WTC11 (cell line): ENCODE measurements around the gene MCRS1. TPM values are rescaled to one million over a fixed set of nuclear protein-coding genes. Genes with fewer than 3 reads are reported as not detected.

Source experiments
- ATF1 ChIP-seq: sonication (generic); formaldehyde crosslinking; IDR thresholded peaks from 2 replicates; pipeline ENCODE4 v1.8.1; 2023; ENCODE audit warnings: mild to moderate bottlenecking, moderate library complexity, missing genetic modification reagents
- ELF4 ChIP-seq: sonication (generic); formaldehyde crosslinking; IDR thresholded peaks from 2 replicates; pipeline ENCODE4 v1.8.1; 2022; ENCODE audit warnings: low read depth, mild to moderate bottlenecking, moderate library complexity, missing genetic modification reagents
- ESRRA ChIP-seq: sonication (generic); formaldehyde crosslinking; IDR thresholded peaks from 2 replicates; pipeline ENCODE4 v1.8.1; 2022; ENCODE audit warnings: mild to moderate bottlenecking, missing genetic modification reagents, borderline replicate concordance
- ETV6 ChIP-seq: sonication (generic); formaldehyde crosslinking; IDR thresholded peaks from 2 replicates; pipeline ENCODE4 v1.8.1; 2022; ENCODE audit warnings: mild to moderate bottlenecking, missing genetic modification reagents
- IRF2 ChIP-seq: sonication (generic); formaldehyde crosslinking; IDR thresholded peaks from 2 replicates; pipeline ENCODE4 v1.8.0; 2022; ENCODE audit warnings: low read depth, missing genetic modification reagents, borderline replicate concordance
- KAT7 ChIP-seq: sonication (generic); formaldehyde crosslinking; IDR thresholded peaks from 2 replicates; pipeline ENCODE4 v1.8.1; 2023; ENCODE audit warnings: missing genetic modification reagents, mild to moderate bottlenecking, borderline replicate concordance
- NFATC4 ChIP-seq: fragments of 250-450 bp; sonication (Bioruptor Pico); IDR thresholded peaks from 2 replicates; pipeline ENCODE4 v1.9.0; 2021; ENCODE audit warnings: mild to moderate bottlenecking
- ZNF138 ChIP-seq: sonication (generic); formaldehyde crosslinking; conservative IDR thresholded peaks from 2 replicates; pipeline ENCODE4 v1.8.1; 2022; ENCODE audit warnings: mild to moderate bottlenecking, moderate library complexity, missing genetic modification reagents
- ZNF219 ChIP-seq: sonication (generic); formaldehyde crosslinking; IDR thresholded peaks from 2 replicates; pipeline ENCODE4 v1.8.0; 2023; ENCODE audit warnings: missing genetic modification reagents, mild to moderate bottlenecking, borderline replicate concordance
- total RNA-seq: library from RNA; stranded (reverse); gene quantifications from 3 replicates; pipeline ENCODE4 v1.2.3, GENCODE V29; 2021
- TF ChIP-seq, protein P1 (sequence below): sonication (generic); formaldehyde crosslinking; IDR thresholded peaks from 2 replicates; pipeline ENCODE4 v1.8.0; 2023; ENCODE audit warnings: missing genetic modification reagents, mild to moderate bottlenecking, borderline replicate concordance
- TF ChIP-seq, protein P2 (sequence below): sonication (generic); formaldehyde crosslinking; IDR thresholded peaks from 2 replicates; pipeline ENCODE4 v1.8.1; 2022; ENCODE audit warnings: mild to moderate bottlenecking, moderate library complexity, missing genetic modification reagents
- TF ChIP-seq, protein P3 (sequence below): fragments of 250-450 bp; sonication (Bioruptor Pico); IDR thresholded peaks from 2 replicates; pipeline ENCODE4 v1.9.0; 2021; ENCODE audit warnings: mild to moderate bottlenecking, borderline replicate concordance
- TF ChIP-seq, protein P4 (sequence below): sonication (generic); formaldehyde crosslinking; conservative IDR thresholded peaks from 2 replicates; pipeline ENCODE4 v1.8.1; 2023; ENCODE audit warnings: mild to moderate bottlenecking, low read depth, missing genetic modification reagents, moderate library complexity
- TF ChIP-seq, protein P5 (sequence below): sonication (generic); formaldehyde crosslinking; IDR thresholded peaks from 2 replicates; pipeline ENCODE4 v1.8.0; 2022; ENCODE audit warnings: mild to moderate bottlenecking, missing genetic modification reagents
- TF ChIP-seq, protein P6 (sequence below): sonication (generic); formaldehyde crosslinking; IDR thresholded peaks from 2 replicates; pipeline ENCODE4 v1.8.0; 2023; ENCODE audit warnings: mild to moderate bottlenecking, missing genetic modification reagents
- TF ChIP-seq, protein P7 (sequence below): sonication (generic); formaldehyde crosslinking; IDR thresholded peaks from 2 replicates; pipeline ENCODE4 v1.8.1; 2022; ENCODE audit warnings: low read depth, missing genetic modification reagents, borderline replicate concordance

The MCRS1 gene
- total RNA-seq, 1 experiment from 2014 or later = 105 TPM

DNA sequence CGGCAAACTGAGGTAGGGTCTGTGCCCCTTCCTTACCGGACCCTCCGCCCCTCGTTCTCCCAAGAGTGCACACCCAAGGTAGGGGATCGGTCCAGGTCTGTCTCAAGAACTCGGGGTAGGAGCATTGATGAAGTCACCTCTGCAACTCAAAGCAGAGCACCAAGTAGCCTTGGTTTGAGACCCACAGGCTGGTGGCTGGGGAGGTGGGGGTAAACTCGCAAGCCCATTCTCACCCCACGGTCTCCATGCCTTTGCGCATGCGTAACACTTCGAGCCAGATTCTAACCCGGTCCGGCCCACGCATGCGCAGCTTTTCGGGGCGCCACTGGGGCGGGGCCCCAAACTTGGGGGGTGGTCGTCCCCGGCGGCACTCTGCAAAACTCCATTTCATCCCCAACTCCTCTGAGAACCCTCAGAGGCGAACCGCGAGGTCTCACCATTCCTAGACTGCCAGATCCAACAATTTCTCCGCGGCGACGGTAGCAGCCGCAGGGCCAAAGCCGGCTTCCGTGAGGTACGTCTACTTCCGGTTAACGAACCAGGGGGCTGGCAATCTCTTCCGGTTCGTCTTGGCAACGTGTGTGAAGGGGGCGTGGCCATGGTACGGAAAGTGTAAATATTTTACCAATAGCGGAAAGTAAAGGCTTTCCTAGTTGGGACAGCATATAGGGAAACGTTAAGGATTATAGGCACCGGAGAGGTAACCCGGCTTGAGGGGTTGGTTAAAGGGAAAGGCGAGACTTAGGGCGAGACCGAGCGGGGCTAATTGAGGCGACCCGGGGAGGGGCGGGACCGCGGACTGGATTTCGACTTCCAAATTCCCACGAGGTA is at the start of gene MCRS1 (continued):
- TF ChIP-seq, protein P1, sequence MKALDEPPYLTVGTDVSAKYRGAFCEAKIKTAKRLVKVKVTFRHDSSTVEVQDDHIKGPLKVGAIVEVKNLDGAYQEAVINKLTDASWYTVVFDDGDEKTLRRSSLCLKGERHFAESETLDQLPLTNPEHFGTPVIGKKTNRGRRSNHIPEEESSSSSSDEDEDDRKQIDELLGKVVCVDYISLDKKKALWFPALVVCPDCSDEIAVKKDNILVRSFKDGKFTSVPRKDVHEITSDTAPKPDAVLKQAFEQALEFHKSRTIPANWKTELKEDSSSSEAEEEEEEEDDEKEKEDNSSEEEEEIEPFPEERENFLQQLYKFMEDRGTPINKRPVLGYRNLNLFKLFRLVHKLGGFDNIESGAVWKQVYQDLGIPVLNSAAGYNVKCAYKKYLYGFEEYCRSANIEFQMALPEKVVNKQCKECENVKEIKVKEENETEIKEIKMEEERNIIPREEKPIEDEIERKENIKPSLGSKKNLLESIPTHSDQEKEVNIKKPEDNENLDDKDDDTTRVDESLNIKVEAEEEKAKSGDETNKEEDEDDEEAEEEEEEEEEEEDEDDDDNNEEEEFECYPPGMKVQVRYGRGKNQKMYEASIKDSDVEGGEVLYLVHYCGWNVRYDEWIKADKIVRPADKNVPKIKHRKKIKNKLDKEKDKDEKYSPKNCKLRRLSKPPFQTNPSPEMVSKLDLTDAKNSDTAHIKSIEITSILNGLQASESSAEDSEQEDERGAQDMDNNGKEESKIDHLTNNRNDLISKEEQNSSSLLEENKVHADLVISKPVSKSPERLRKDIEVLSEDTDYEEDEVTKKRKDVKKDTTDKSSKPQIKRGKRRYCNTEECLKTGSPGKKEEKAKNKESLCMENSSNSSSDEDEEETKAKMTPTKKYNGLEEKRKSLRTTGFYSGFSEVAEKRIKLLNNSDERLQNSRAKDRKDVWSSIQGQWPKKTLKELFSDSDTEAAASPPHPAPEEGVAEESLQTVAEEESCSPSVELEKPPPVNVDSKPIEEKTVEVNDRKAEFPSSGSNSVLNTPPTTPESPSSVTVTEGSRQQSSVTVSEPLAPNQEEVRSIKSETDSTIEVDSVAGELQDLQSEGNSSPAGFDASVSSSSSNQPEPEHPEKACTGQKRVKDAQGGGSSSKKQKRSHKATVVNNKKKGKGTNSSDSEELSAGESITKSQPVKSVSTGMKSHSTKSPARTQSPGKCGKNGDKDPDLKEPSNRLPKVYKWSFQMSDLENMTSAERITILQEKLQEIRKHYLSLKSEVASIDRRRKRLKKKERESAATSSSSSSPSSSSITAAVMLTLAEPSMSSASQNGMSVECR (CRISPR knock-in tag) = no peak; the same call in 1 of the 2 replicates
- no peak for TF ChIP-seq NFATC4
- TF ChIP-seq ATF1 (CRISPR knock-in tag) = no peak
- TF ChIP-seq, protein P2, sequence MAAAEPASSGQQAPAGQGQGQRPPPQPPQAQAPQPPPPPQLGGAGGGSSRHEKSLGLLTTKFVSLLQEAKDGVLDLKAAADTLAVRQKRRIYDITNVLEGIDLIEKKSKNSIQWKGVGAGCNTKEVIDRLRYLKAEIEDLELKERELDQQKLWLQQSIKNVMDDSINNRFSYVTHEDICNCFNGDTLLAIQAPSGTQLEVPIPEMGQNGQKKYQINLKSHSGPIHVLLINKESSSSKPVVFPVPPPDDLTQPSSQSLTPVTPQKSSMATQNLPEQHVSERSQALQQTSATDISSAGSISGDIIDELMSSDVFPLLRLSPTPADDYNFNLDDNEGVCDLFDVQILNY (CRISPR knock-in tag) = no peak
- TF ChIP-seq, protein P3, sequence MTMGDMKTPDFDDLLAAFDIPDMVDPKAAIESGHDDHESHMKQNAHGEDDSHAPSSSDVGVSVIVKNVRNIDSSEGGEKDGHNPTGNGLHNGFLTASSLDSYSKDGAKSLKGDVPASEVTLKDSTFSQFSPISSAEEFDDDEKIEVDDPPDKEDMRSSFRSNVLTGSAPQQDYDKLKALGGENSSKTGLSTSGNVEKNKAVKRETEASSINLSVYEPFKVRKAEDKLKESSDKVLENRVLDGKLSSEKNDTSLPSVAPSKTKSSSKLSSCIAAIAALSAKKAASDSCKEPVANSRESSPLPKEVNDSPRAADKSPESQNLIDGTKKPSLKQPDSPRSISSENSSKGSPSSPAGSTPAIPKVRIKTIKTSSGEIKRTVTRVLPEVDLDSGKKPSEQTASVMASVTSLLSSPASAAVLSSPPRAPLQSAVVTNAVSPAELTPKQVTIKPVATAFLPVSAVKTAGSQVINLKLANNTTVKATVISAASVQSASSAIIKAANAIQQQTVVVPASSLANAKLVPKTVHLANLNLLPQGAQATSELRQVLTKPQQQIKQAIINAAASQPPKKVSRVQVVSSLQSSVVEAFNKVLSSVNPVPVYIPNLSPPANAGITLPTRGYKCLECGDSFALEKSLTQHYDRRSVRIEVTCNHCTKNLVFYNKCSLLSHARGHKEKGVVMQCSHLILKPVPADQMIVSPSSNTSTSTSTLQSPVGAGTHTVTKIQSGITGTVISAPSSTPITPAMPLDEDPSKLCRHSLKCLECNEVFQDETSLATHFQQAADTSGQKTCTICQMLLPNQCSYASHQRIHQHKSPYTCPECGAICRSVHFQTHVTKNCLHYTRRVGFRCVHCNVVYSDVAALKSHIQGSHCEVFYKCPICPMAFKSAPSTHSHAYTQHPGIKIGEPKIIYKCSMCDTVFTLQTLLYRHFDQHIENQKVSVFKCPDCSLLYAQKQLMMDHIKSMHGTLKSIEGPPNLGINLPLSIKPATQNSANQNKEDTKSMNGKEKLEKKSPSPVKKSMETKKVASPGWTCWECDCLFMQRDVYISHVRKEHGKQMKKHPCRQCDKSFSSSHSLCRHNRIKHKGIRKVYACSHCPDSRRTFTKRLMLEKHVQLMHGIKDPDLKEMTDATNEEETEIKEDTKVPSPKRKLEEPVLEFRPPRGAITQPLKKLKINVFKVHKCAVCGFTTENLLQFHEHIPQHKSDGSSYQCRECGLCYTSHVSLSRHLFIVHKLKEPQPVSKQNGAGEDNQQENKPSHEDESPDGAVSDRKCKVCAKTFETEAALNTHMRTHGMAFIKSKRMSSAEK = no peak
- TF ChIP-seq, protein P4, sequence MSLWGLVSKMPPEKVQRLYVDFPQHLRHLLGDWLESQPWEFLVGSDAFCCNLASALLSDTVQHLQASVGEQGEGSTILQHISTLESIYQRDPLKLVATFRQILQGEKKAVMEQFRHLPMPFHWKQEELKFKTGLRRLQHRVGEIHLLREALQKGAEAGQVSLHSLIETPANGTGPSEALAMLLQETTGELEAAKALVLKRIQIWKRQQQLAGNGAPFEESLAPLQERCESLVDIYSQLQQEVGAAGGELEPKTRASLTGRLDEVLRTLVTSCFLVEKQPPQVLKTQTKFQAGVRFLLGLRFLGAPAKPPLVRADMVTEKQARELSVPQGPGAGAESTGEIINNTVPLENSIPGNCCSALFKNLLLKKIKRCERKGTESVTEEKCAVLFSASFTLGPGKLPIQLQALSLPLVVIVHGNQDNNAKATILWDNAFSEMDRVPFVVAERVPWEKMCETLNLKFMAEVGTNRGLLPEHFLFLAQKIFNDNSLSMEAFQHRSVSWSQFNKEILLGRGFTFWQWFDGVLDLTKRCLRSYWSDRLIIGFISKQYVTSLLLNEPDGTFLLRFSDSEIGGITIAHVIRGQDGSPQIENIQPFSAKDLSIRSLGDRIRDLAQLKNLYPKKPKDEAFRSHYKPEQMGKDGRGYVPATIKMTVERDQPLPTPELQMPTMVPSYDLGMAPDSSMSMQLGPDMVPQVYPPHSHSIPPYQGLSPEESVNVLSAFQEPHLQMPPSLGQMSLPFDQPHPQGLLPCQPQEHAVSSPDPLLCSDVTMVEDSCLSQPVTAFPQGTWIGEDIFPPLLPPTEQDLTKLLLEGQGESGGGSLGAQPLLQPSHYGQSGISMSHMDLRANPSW (CRISPR knock-in tag) = no peak
- TF ChIP-seq, protein P5, sequence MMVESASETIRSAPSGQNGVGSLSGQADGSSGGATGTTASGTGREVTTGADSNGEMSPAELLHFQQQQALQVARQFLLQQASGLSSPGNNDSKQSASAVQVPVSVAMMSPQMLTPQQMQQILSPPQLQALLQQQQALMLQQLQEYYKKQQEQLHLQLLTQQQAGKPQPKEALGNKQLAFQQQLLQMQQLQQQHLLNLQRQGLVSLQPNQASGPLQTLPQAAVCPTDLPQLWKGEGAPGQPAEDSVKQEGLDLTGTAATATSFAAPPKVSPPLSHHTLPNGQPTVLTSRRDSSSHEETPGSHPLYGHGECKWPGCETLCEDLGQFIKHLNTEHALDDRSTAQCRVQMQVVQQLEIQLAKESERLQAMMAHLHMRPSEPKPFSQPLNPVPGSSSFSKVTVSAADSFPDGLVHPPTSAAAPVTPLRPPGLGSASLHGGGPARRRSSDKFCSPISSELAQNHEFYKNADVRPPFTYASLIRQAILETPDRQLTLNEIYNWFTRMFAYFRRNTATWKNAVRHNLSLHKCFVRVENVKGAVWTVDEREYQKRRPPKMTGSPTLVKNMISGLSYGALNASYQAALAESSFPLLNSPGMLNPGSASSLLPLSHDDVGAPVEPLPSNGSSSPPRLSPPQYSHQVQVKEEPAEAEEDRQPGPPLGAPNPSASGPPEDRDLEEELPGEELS (CRISPR knock-in tag) = 0 out of 2 replicates have a peak, but pooled peaks have one; percentile 17
- TF ChIP-seq, protein P6, sequence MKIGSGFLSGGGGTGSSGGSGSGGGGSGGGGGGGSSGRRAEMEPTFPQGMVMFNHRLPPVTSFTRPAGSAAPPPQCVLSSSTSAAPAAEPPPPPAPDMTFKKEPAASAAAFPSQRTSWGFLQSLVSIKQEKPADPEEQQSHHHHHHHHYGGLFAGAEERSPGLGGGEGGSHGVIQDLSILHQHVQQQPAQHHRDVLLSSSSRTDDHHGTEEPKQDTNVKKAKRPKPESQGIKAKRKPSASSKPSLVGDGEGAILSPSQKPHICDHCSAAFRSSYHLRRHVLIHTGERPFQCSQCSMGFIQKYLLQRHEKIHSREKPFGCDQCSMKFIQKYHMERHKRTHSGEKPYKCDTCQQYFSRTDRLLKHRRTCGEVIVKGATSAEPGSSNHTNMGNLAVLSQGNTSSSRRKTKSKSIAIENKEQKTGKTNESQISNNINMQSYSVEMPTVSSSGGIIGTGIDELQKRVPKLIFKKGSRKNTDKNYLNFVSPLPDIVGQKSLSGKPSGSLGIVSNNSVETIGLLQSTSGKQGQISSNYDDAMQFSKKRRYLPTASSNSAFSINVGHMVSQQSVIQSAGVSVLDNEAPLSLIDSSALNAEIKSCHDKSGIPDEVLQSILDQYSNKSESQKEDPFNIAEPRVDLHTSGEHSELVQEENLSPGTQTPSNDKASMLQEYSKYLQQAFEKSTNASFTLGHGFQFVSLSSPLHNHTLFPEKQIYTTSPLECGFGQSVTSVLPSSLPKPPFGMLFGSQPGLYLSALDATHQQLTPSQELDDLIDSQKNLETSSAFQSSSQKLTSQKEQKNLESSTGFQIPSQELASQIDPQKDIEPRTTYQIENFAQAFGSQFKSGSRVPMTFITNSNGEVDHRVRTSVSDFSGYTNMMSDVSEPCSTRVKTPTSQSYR (CRISPR knock-in tag) = no peak
- no peak for TF ChIP-seq ESRRA
- no peak for TF ChIP-seq ELF4
- TF ChIP-seq, protein P7, sequence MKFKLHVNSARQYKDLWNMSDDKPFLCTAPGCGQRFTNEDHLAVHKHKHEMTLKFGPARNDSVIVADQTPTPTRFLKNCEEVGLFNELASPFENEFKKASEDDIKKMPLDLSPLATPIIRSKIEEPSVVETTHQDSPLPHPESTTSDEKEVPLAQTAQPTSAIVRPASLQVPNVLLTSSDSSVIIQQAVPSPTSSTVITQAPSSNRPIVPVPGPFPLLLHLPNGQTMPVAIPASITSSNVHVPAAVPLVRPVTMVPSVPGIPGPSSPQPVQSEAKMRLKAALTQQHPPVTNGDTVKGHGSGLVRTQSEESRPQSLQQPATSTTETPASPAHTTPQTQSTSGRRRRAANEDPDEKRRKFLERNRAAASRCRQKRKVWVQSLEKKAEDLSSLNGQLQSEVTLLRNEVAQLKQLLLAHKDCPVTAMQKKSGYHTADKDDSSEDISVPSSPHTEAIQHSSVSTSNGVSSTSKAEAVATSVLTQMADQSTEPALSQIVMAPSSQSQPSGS (CRISPR knock-in tag) = no peak
- TF ChIP-seq ZNF219 = no peak
- no peak for TF ChIP-seq IRF2
- TF ChIP-seq ZNF138 (CRISPR knock-in tag) = no peak
- TF ChIP-seq ETV6 (CRISPR knock-in tag) = peak; percentile 90
- no peak for TF ChIP-seq KAT7
